Measurements from ENCODE around the gene ADD2. TPM values are rescaled to one million over a fixed set of nuclear protein-coding genes. Genes with fewer than 3 reads are reported as not detected.

ADD2 gene
- total RNA-seq, 1 donor from 2014 or later: not detected

GRCh38 chr2:70702711-70703395 lies 65.1 kb downstream of the ADD2 start:
- H3K27me3 ChIP-seq (ENCODE audit: control insufficient read depth, insufficient read depth, low read length): no peaks in the 10 kb centered on the region
- H3K4me3 ChIP-seq (ENCODE audit: low read depth, low read length): no peak overlapping the region
- TF ChIP-seq CTCF (IDR thresholded peaks at IDR 0.05; ENCODE audit: insufficient read depth, low read length, severe bottlenecking): no peak
- no peak for DNase-seq (ENCODE audit: low read depth)
- FAIRE-seq: no peak
- H3K36me3 ChIP-seq (ENCODE audit: control insufficient read depth, insufficient read depth, low read length): no peaks in the 10 kb centered on the region

- H3K27me3 ChIP-seq (ENCODE audit: control insufficient read depth, insufficient read depth, low read length): no peaks in the 10 kb centered on the region
- H3K4me3 ChIP-seq (ENCODE audit: low read depth, low read length): no peak overlapping the region
- H3K36me3 ChIP-seq (ENCODE audit: control insufficient read depth, insufficient read depth, low read length): no peaks in the 10 kb centered on the region
- FAIRE-seq (no peak), DNase-seq (ENCODE audit: low read depth) (no peak)
- no peak for TF ChIP-seq CTCF (IDR thresholded peaks at IDR 0.05; ENCODE audit: insufficient read depth, low read length, severe bottlenecking)
These were observed 69.2 kb downstream of the ADD2 start for GRCh38 chr2:70698847-70699246.

- no peak for TF ChIP-seq CTCF (IDR thresholded peaks at IDR 0.05; ENCODE audit: insufficient read depth, low read length, severe bottlenecking)
- DNase-seq (ENCODE audit: low read depth) (no peak), FAIRE-seq (no peak)
- no peaks in the 10 kb centered on the region for H3K36me3 ChIP-seq (ENCODE audit: control insufficient read depth, insufficient read depth, low read length)
- H3K4me3 ChIP-seq (ENCODE audit: low read depth, low read length): no peak overlapping the region
- no peaks in the 10 kb centered on the region for H3K27me3 ChIP-seq (ENCODE audit: control insufficient read depth, insufficient read depth, low read length)
These were observed 70.2 kb downstream of the ADD2 start for GRCh38 chr2:70697603-70698383.

GRCh38 chr2:70696142-70696541 lies 71.9 kb downstream of the ADD2 start:
- DNase-seq (ENCODE audit: low read depth) (no peak), FAIRE-seq (no peak)
- no peak for TF ChIP-seq CTCF (IDR thresholded peaks at IDR 0.05; ENCODE audit: insufficient read depth, low read length, severe bottlenecking)
- no peak overlapping the region for H3K4me3 ChIP-seq (ENCODE audit: low read depth, low read length)
- H3K27me3 ChIP-seq (ENCODE audit: control insufficient read depth, insufficient read depth, low read length): no peaks in the 10 kb centered on the region
- H3K36me3 ChIP-seq (ENCODE audit: control insufficient read depth, insufficient read depth, low read length): no peaks in the 10 kb centered on the region

GRCh38 chr2:70692256-70692655 lies 75.7 kb downstream of the ADD2 start:
- Histone ChIP-seq H3K4me3 (ENCODE audit: low read depth, low read length) (no peak overlapping the region), H3K27me3 (ENCODE audit: control insufficient read depth, insufficient read depth, low read length) (no peaks in the 10 kb centered on the region), H3K36me3 (ENCODE audit: control insufficient read depth, insufficient read depth, low read length) (no peaks in the 10 kb centered on the region)
- FAIRE-seq (no peak), DNase-seq (ENCODE audit: low read depth) (no peak)
- no peak for TF ChIP-seq CTCF (IDR thresholded peaks at IDR 0.05; ENCODE audit: insufficient read depth, low read length, severe bottlenecking)
